NCI-H2029 (cell line): ENCODE measurements around the gene MYL12B.
"Not testable (repeated sequence)": the region's sequence is repeated elsewhere in the genome, so short reads cannot be mapped to it uniquely, and the experiment has no call there.

Experiments used
- DNase-seq: peaks from one replicate; lab custom pipeline; 2025; lab: John Stamatoyannopoulos, UW

The MYL12B gene

DNA sequence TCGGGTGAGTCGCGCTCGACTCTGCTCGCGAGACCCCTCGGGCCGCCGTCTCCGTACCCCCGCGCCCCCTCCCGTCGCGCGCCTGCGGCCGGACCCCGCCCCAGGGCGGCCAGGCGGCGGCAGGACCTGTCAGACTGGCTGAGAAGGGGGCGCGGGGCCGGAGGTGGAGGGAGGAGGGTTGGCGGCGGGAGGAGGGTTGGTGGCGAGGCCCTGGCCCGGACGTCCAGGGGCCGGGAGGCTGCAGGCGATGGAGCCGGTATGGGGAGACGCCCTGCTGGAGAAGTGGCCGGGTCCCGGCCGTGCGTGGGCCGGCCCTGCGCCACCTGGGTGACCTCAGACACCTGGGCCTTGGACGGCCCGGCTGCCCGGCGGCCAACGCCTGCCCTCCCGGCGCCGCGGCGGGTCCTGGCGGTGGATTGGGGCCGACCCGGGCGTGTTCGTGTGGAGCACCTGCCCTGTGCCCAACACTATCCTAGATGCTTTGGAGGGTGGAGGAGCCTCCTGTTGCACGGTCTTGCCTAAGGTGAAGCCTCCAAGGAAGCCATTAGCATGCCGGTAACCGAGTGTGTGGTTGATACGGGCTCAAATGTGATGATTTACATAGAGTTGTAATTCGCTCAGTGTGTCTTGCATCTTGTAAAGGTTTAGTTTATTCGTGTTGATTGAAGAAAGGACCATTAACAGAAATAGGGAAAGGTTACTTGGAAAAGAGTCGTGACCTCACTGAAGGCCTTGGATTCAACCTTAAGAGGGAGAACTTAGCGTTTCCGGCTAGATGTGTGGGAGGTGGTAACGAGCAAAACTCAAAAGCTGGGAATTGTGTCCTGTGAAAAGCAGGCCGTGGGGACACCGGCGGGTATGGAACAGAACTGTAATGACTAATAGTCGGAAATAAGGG, 550 bp downstream of the MYL12B start:
- no peak for DNase-seq

DNA sequence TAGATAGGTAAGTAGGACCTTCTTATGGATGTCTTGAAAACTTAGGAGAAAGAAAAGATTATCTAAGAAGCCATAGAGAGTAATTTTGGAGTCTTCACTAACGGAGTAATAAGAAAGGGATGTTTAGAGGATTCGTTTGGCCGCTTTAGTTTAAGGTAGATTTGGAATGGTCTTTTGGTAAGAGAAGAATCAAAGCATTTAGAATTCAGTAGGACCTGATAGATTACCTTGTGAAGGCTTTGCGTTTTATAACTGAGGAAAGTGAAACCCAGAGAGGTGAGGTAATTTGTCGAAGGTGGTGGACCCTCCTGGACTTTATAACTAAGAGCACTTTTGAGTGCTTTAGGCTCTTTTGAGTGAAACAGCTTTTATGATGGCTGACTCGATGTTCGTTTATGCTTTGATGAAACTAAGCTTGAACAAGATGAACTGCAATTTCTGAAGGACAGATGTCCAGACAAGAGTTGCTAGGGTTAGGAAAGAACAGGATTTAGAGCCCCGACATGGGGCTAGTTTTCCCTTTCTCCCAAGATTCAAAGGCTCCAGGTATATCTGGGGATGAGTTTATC, 1.3 kb downstream of the MYL12B start:
- DNase-seq = no peak

DNA sequence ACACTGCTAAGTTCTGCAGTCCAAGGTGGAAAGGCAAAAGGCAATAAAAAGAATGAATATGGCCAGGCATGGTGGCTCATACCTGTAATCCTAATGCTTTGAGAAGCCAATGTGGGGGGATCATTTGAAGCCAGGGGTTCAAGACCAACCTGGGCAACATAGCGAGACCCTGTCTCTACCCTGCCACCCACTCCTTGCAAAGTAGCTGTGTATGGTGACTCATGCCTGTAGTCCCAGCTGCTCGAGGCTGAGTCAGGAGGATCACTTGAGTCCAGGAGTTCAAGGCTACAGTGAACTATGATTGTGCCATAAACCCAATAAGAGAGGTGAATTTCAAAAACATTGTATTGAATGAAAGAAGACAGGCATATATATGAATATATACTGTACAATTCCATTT, 2.4 kb downstream of the MYL12B start:
- DNase-seq = no peak

DNA sequence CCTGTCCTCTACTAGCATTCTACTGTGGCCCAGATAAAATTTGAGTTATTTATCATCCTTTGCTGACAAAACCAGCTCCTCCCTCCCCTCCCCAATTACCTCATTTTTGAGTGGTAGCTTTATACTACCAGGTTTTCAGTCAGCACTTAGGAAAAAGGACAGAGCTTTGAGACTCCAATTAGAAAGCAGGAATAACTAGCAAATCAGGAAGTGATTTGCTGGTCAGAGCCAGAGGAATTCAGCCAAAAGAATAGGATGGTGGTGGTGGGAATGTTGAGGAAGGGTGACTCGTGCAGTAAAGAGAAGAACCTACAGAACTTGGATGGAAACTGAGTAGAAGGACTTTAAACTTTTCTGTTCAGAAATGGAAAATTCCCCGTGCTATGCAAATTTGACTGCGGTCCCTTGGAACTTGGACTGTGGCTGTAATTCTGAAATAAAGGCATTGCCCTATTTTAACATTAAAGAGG, 3.7 kb downstream of the MYL12B start:
- DNase-seq = no peak

DNA sequence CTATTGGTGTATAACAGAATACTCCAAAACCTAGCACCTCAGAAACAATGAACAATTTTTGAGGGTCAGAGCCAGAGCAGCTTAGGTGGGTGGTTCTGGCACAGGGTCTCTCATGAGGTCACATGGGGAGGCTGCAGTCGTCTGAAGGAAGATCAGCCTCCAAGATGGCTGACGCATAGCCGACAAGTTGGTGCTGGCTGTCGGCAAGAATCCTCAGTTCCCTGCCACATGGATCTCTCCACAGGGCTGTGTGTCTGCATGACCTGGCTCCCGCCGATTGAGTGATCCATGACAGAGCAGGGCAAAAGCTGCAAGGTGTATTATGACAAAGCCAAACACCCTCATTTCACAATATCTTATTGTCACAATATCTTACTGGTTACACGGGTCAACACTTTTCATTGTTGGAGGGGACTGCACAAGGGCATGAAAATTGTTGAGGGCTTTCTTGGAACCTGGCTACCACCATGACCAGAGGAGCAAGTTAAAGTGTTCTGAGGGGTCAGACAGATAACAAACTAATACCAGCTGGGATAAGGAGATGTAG, 4.2 kb downstream of the MYL12B start:
- no peak for DNase-seq

DNA sequence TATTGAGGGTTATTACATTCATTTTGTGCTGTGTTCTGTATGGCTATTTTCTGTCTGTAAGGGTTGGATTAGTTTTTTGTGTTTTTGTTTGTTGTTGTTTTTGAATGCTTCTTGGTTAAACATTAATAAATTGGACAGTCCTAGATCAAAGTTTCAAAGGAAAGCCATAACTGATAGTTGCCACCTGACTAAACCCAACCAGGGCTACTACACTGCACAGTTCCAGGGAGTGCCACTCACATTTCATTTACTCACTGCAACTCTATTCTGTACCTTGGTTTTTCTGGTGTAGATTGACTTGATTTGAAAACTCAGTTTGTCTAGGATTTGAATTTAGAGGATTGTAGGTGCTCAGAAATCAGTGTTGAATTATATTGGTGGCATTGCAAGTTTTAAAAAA, 6.4 kb downstream of the MYL12B start:
- no peak for DNase-seq

DNA sequence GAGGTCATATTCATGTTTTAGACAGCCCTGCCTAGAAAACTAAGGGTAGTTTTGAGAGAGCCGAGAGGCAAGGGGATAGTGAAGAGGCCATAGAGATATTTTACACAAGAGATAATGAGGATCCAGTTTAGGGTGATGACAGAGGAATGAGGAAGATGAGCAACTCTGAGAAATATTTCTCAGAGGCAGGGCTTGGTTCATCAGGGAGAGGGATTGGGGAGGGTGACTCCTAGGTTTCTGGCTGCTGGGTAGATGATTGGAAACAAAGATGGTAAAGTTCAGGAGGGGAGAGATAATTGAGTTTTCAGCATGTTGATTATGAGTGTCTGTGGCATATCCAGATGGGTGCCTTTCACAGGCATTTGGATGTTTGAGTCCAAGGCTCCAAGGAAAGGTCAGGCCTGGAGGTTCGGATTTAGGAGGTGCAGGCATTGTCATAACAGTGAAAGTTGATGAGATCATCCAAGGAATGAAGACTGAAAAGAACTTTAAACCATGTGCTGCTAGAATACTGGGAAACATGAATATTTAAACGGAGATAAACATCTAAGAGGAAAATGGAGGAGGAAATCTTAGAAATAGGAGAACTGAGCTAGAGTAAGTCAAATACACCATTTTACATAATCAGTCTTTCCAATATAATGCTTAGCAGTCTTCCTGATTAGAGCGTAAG, 7.4 kb downstream of the MYL12B start:
- no peak for DNase-seq

DNA sequence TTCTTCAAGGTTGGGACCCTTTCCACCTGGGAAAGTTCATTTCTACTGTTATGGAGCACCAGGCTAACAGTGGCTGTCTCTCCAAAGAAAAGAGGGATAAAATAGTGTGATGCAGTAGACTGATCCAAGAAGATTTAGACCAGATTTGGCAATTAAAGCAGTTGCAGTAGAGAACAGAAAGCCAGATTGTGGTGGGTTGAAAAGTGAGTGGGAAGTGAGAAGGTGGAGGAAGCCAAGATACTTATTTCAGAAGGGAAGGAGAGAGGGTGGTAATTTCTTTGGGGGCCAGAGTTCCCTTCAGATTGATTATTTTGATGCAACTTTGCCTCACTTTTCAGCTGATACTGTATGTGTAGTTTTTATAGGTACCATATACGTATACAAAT, 8.0 kb downstream of the MYL12B start:
- no peak for DNase-seq

DNA sequence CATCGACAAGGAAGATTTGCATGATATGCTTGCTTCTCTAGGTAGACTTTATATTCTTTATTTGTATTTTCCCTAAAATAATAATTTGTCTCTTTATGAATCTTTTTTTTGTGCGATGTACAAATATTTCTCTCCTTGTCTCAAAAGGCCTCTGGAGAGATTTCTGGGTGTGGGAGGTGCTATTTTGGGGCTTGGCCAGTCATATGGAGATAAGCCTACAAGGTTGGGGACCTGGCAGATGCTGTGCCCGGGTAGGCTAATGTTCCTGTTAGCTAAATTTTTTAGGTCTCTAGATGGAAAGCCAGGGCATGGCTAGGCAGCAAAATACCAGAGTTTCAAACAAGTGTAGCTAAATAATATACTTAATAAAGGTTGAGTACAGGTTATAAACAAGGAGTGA, 11.1 kb downstream of the MYL12B start:
- no peak for DNase-seq

DNA sequence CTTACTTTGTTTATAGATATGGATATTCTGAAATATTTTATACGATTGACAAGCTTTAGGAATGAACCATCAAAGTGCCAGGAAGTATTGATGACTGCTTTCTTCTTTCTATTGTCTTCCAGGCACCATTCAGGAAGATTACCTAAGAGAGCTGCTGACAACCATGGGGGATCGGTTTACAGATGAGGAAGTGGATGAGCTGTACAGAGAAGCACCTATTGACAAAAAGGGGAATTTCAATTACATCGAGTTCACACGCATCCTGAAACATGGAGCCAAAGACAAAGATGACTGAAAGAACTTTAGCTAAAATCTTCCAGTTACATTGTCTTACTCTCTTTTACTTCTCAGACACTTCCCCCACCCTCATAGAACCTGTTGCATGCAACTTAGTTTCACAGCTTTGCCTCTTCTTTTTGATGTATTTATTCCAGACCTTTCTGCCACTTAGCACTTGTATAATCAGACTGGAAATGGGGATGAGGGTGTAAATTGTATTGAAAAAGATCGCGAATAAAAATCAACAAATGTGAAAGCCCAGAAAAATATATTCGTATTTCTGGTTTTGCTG, 15.8 kb downstream of the MYL12B start:
- not testable (repeated sequence) for DNase-seq

DNA sequence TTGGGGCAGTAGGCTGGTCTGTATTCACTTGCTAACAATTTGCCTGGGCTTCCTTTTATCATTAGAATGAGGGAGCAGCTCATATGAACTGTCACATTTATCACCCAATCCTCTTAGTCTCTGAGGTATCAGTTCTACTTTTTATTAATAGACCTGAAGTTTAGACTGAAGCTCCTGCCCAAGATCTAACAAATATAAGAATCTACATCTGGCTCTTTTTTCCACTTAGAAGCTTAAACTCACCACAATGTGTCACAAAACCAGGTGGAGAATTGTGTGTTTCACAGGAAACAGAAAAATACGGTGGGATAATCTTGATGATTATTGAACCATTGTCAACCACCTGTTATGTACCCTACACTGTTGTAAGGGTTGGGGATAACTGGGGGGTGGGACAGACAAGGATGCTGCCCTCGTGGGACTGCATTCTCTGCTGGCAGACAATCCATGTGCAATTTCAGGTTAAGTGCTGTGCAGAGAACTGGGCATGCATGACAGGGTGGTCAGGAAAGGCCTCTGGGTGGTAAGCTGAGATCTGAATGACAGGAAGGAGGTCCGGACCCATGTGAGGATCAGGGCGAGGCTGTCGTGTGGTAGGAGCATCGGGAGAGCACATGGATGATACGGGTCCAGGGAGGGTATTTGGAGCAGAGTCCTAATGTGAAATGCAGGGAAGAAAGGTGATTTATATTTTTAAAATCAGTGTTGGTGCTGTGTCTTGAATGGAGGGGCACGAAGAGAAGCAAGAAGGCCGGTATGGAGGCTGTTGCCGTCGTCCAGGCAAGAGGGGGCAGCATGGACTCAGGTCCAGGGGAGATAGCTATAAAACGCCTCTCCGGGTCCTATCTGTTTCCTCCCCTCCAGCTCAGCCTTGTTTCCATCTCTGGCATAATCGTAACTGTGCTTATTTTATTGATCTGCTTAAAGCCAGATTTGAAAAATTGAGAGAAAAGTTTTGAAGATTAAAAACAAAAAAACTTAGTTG, 17.6 kb downstream of the MYL12B start:
- no peak for DNase-seq

DNA sequence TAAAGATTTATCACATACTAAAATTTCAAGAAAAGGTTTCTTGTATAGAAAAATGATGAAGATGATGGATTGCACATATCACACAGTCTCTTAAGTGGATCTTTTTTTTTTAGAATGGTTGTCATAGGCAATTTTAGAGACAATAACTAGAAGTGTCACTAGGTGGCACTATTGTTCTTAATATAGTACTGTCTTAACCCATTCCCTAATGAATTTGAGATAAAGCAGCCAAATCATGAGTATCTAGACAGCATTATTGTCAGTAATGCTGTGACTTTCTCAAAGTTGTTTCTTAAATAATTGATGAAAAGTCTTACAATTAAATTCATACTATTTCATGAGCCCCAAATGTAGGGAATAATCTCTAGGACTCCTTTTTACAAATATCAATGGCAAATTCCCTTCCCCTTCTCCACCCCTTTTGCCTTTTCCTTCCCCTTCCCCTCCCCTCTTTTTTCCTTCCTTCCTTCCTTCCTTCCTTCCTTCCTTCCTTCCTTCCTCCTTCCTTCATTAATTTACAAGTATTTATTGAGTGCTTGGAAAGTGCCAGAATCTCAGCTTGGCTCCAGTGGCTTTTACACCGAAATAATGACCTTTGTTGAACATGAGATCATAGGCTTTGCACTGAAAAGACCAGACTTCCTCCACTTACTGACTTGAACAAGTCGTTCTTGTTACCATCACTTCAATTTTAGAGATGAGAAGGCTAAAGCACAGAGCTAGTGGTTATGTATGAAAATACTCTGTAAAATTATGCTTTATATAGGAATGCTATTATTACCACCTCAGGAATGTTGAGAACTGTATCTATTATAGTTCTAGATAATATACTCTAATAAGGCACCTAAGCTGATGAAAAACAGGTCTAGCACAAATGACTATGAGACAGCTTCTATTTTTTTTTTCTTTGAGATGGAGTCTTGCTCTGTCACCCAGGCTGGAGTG, 19.8 kb downstream of the MYL12B start:
- DNase-seq = peak; percentile 38

DNA sequence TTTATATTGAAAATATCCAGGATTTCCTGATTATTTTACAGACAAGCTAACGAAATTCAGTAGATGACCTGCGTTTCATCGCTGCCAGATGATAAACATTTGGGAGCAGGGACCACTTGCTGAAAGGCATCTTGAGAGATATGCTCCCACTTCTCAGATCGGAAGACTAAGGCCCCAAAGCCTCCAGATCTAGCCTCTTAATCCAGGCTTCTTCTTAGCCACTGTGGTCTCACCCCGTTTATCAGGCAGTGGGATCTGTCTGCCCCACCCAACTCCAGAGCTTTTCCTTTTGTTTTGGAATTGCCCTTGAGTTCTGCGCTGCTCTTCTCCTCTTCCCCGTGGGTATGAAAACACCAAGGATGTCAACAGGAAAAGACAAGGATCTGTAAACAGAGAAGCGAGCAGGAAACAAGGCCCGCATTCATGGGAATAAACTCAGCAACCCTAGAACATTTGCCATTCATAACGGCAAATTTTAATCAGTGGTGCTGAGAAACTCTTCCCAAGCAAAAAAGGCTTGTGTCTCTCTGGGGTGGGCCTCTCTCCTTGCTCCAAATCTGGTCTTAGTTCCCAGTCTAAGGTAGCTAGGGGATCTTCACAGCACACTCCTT, 21.4 kb downstream of the MYL12B start:
- no peak for DNase-seq

DNA sequence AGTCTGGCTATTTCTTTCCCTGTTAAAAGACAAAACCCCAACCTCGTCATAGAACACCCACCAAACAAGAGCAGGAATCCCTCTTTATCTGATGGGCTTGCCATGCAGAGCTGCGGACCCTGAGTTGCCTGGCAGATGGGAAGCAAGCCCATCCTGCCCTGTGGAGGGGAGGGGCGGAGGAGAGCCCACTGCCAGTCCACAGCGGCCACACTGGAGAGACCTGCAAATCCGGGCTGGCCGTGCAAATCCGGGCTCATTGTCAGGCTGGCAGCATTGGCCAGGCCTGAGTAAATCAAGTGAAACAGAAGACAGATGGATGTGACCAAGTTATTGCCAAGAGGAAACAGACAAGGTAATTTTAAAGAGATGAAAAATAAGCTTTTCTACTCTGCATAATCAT, 22.0 kb downstream of the MYL12B start:
- no peak for DNase-seq

DNA sequence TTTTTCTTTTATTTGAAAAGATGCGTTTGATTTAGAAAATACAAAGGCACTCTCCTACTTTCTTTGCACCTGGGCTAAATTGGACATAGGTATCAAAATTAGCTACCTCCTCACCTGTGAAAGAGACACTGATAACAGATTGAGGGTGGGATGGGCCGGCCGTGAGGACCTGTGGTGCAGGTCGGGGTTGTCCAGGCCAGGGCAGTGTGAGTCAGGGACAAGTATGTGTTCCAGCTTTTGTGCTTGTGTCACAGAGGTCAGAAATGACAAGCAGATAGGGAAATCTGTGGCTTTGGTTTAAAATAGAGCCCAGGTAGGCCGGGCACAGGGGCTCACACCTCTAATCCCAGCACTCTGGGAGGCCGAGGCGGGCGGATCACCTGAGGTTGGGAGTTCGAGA, 22.6 kb downstream of the MYL12B start:
- DNase-seq = no peak

DNA sequence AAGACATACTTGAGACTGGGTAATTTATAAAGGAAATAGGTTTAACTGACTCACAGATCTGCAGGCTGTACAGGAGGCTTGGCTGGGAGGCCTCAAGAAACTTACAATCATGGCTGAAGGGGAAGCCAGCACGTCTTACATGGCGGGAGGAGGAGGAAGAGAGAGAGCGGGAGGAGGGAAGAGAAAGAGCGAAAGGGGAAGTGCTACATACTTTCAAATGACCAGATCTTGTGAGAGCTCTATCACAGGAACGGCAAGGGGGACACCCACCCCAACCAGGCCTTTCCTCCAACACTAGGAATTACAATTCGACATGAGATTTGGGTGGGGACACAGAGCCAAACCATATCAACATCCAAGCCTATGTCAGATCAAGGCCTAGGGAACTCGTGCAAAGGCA, 24.2 kb downstream of the MYL12B start:
- DNase-seq = no peak

DNA sequence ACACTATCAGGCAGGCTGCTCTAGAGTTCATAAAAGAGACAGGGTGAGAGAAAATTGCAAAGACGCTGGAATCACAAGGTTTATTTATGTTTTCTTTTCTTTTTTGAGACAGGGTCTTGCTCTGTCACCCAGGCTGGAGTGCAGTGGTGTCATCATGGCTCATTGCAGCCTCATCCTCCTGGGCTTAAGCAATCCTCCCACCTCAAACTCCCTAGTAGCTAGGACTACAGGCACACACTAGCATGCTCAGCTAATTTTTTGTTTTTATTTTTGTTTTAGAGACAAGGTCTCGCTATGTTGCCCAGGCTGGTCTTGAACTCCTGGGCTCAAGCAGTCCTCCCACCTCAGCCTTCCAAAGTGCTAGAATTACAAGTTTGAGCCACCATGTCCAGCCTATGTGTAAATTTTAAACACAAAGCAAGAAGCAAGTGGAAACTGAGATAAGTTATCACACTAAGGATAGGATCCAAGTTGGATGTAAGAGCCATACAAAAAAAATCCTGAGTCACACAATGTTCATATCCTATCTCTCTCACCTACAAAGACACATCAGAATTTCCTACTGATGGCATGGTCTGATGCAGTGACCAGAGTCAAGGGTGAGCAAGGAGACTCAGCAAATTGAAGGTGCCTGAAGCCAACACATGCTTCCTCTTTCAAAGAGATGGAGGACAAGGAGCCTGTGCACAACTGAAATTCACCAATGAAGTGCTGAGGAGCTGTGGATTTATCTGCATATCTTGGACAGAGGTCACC, 31.4 kb downstream of the MYL12B start:
- no peak for DNase-seq

DNA sequence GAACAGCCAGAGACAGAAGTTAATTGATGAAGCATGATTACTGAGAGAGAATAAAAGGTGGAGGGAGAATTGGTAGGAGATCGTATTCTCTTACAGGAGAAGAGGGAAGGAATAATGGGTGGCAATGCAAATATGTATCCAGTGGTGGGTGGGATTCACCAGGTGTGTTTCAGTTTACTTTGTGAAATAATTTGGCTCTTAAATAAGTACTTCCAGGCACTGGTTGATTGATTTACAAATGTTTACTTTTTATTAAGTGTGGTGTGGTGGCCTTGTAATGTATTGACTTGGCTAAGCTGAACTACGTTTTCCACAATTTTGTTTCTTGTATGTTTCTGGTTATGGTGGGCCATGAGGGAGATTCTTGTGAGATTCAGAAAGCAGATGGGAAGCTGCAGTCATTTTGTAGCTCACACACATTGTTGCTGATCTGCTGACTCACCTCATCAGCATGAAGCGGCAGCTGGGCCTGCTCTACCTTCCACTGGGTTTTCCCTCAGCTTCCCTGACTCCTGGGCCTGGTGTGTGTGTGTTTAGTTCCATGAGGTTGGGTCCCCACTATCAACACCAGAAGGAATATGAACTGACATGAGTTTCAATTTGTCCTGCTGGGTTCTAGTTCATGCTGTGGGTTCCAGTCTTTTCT, 32.6 kb downstream of the MYL12B start:
- peak; percentile 2 for DNase-seq
